ENCODE results near the gene PLVAP.

Gene PLVAP

GRCh38 chr19:17404015-17404414 is 26.9 kb upstream of the PLVAP start:
- POLR2A ChIA-PET = no interaction called here

GRCh38 chr19:17402982-17403855 is 26.1 kb upstream of the PLVAP start:
- no peak for DNase-seq (ENCODE audit: low read depth, low spot score)
- ChIA-PET CTCF (interaction anchor here (0.8 to 2.1 kb wide), 4 partner anchors 14 to 111 kb away, joined by 3 to 8 read pairs (median 4); no protein-coding TSS in a partner anchor), POLR2A (no interaction called here)
- TF ChIP-seq CTCF (IDR thresholded peaks at IDR 0.05; ENCODE audit: insufficient read depth, low read length, missing control alignments) = no peak
- H3K4me3 ChIP-seq (ENCODE audit: low read depth, low read length) = no peak overlapping the region

More at GRCh38 chr19:17404015-17404414, 26.9 kb upstream of the PLVAP start:
- no peak overlapping the region for H3K4me3 ChIP-seq (ENCODE audit: low read depth, low read length)
- TF ChIP-seq CTCF (IDR thresholded peaks at IDR 0.05; ENCODE audit: insufficient read depth, low read length, missing control alignments) = no peak
- CTCF ChIA-PET = interaction anchor here (0.8 to 2.1 kb wide), 4 partner anchors 15 to 111 kb away, joined by 3 to 8 read pairs (median 4); no protein-coding TSS in a partner anchor
- no peak for DNase-seq (ENCODE audit: low read depth, low spot score)

- TF ChIP-seq CTCF (IDR thresholded peaks at IDR 0.05; ENCODE audit: insufficient read depth, low read length, missing control alignments) = no peak
- ChIA-PET POLR2A (no interaction called here), CTCF (interaction anchor here (1.0 kb wide), 1 partner anchor 16 kb away, joined by 3 read pairs; no protein-coding TSS in a partner anchor)
- no peak overlapping the region for H3K4me3 ChIP-seq (ENCODE audit: low read depth, low read length)
- DNase-seq (ENCODE audit: low read depth, low spot score) = no peak
Measured at GRCh38 chr19:17401628-17402027, 24.5 kb upstream of the PLVAP start.

GRCh38 chr19:17398902-17399527 is 21.9 kb upstream of the PLVAP start:
- POLR2A ChIA-PET = no interaction called here
- no peak for TF ChIP-seq CTCF (IDR thresholded peaks at IDR 0.05; ENCODE audit: insufficient read depth, low read length, missing control alignments)
- no peak overlapping the region for H3K4me3 ChIP-seq (ENCODE audit: low read depth, low read length)
- CTCF ChIA-PET = interaction anchor here (0.8 to 3.4 kb wide), 6 partner anchors 10 to 55 kb away, joined by 3 to 19 read pairs (median 3); partner anchors contain the start of gene PLVAP
- DNase-seq (ENCODE audit: low read depth, low spot score) = no peak

GRCh38 chr19:17394891-17395415 is 17.8 kb upstream of the PLVAP start:
- POLR2A ChIA-PET = no interaction called here
- CTCF ChIA-PET = interaction anchor here (0.7 to 2.8 kb wide), 7 partner anchors 8 to 460 kb away, joined by 3 to 12 read pairs (median 7); no protein-coding TSS in a partner anchor
- DNase-seq (ENCODE audit: low read depth, low spot score) = no peak
- TF ChIP-seq CTCF (IDR thresholded peaks at IDR 0.05; ENCODE audit: insufficient read depth, low read length, missing control alignments) = peak; percentile 68
- no peak overlapping the region for H3K4me3 ChIP-seq (ENCODE audit: low read depth, low read length)

- no peak within 1 kb of the TSS for H3K4me3 ChIP-seq (ENCODE audit: low read depth, low read length)
- DNase-seq (ENCODE audit: low read depth, low spot score) = no peak
- POLR2A ChIA-PET = no interaction called here
- CTCF ChIA-PET = interaction anchor here (0.7 to 2.8 kb wide), 11 partner anchors 10 to 461 kb away, joined by 3 to 12 read pairs (median 4); partner anchors contain the start of gene BST2
- TF ChIP-seq CTCF (IDR thresholded peaks at IDR 0.05; ENCODE audit: insufficient read depth, low read length, missing control alignments) = no peak
Measured at GRCh38 chr19:17393914-17394313, 16.8 kb upstream of the PLVAP start, which contains the start of gene CCDC194. Gene CCDC194, minus strand, starts transcription at chr19:17394196. Its CDS starts 38 bp downstream, at chr19:17394158.

Data from AG04449 (cell line).